CD14-positive monocyte (primary cell): ENCODE results near the gene FNIP1. TPM values are rescaled to one million over a fixed set of nuclear protein-coding genes. Genes with fewer than 3 reads are reported as not detected.

ENCODE experiments used
- DNase-seq, 3 donors: peaks; one replicate each; pipeline ENCODE4 v3.0.0-alpha.2; 2011 to 2022
- H2AFZ ChIP-seq: 2 replicates; pipeline ENCODE4 v1.6.0; 2012; ENCODE audit warnings: mild to moderate bottlenecking, low read depth, low read length, inconsistent platforms; ENCODE audit not compliant: insufficient read depth, poor library complexity, severe bottlenecking
- H3K27ac ChIP-seq, 2 donors: 1 replicate in 1 of 2; 2 replicates in 1 of 2; pipeline ENCODE4 v1.5.1; 2012 to 2013; ENCODE audit warnings: low read length in 2 of 2, control low read depth in 1 of 2, inconsistent platforms in 1 of 2, low read depth in 1 of 2, mild to moderate bottlenecking in 1 of 2
- H3K27me3 ChIP-seq, 2 donors: one replicate each; pipeline versions ENCODE4 v1.6.0 to v1.6.1; 2011 to 2013; ENCODE audit warnings: low read length in 2 of 2; ENCODE audit not compliant: control insufficient read depth in 2 of 2, insufficient read depth in 2 of 2
- H3K36me3 ChIP-seq, 2 donors: replicated peaks in 1 of 2; 1 replicate in 1 of 2; 2 replicates in 1 of 2; pipeline versions ENCODE4 v1.5.1 to v1.6.1; 2012 to 2013; ENCODE audit warnings: low read length in 2 of 2, control low read depth in 1 of 2, inconsistent platforms in 1 of 2, mild to moderate bottlenecking in 1 of 2; ENCODE audit not compliant: insufficient read depth in 2 of 2, control insufficient read depth in 1 of 2
- H3K4me1 ChIP-seq, 2 donors: 1 replicate in 1 of 2; 2 replicates in 1 of 2; pipeline versions ENCODE4 v1.5.1 to v1.6.1; 2012 to 2013; ENCODE audit warnings: low read length in 2 of 2, control low read depth in 1 of 2, inconsistent platforms in 1 of 2, mild to moderate bottlenecking in 1 of 2, moderate library complexity in 1 of 2; ENCODE audit not compliant: insufficient read depth in 2 of 2, control insufficient read depth in 1 of 2
- H3K4me2 ChIP-seq: replicated peaks from 2 replicates; pipeline ENCODE3; 2012; ENCODE audit warnings: low read length, moderate library complexity, mild to moderate bottlenecking; ENCODE audit not compliant: poor library complexity, severe bottlenecking; ENCODE audit errors: extremely low read depth
- H3K4me3 ChIP-seq, 3 experiments: fragments of 200-600 bp in 1 of 3; sonication (generic) in 1 of 3; replicated peaks in 1 of 3; 1 replicate in 2 of 3; 2 replicates in 1 of 3; pipeline ENCODE4 v1.5.1; 2011 to 2013; ENCODE audit warnings: low read length in 3 of 3, mild to moderate bottlenecking in 3 of 3, control low read depth in 2 of 3, low read depth in 2 of 3, inconsistent platforms in 1 of 3, moderate library complexity in 1 of 3
- H3K79me2 ChIP-seq: 2 replicates; pipeline ENCODE4 v1.6.0; 2012; ENCODE audit warnings: mild to moderate bottlenecking, control low read depth, inconsistent platforms, low read length, moderate library complexity; ENCODE audit not compliant: insufficient read depth
- H3K9ac ChIP-seq: 2 replicates; pipeline ENCODE4 v1.6.0; 2017; ENCODE audit warnings: low read length, mild to moderate bottlenecking; ENCODE audit not compliant: insufficient read depth, poor library complexity, severe bottlenecking
- H3K9me3 ChIP-seq, 2 donors: replicated peaks in 1 of 2; 1 replicate in 1 of 2; 2 replicates in 1 of 2; pipeline versions ENCODE4 v1.5.1 to v1.6.1; 2012 to 2013; ENCODE audit warnings: low read length in 2 of 2, control low read depth in 1 of 2; ENCODE audit not compliant: control insufficient read depth in 1 of 2, insufficient read depth in 1 of 2
- H4K20me1 ChIP-seq: 2 replicates; pipeline ENCODE4 v1.6.0; 2012; ENCODE audit warnings: mild to moderate bottlenecking, low read length, control low read depth, moderate library complexity; ENCODE audit not compliant: insufficient read depth
- H3K27ac Mint-ChIP-seq, 7 donors: one replicate each; pipeline ENCODE4 v1.8.0; 2020; ENCODE audit warnings: mild to moderate bottlenecking in 7 of 7, mixed read lengths in 7 of 7, moderate library complexity in 6 of 7, inconsistent platforms in 2 of 7
- H3K27me3 Mint-ChIP-seq, 3 donors: one replicate each; pipeline ENCODE4 v1.8.0; 2021 to 2022; ENCODE audit warnings: low read depth in 3 of 3, mild to moderate bottlenecking in 3 of 3, mixed read lengths in 3 of 3, moderate library complexity in 3 of 3, inconsistent platforms in 1 of 3
- H3K36me3 Mint-ChIP-seq, 2 donors: one replicate each; pipeline ENCODE4 v1.8.0; 2020; ENCODE audit warnings: mixed read lengths in 2 of 2, inconsistent platforms in 1 of 2, mild to moderate bottlenecking in 1 of 2
- H3K4me1 Mint-ChIP-seq: one replicate; pipeline ENCODE4 v1.8.0; 2020; ENCODE audit warnings: mild to moderate bottlenecking, mixed read lengths
- H3K4me3 Mint-ChIP-seq, 2 donors: one replicate each; pipeline ENCODE4 v1.8.0; 2020; ENCODE audit warnings: mild to moderate bottlenecking in 2 of 2, mixed read lengths in 2 of 2, moderate library complexity in 1 of 2
- H3K9me3 Mint-ChIP-seq, 7 donors: one replicate each; pipeline ENCODE4 v1.8.0; 2020 to 2022; ENCODE audit warnings: mixed read lengths in 7 of 7, mild to moderate bottlenecking in 6 of 7, moderate library complexity in 6 of 7, inconsistent platforms in 2 of 7
- CTCF ChIP-seq: fragments of 200-600 bp; IDR thresholded peaks from one replicate; pipeline ENCODE4 v1.8.0; 2022; ENCODE audit warnings: antibody characterized with exemption, mild to moderate bottlenecking
- WGBS: methylation state at CpG from one replicate; pipeline ENCODE4 v1.1.5; 2013; ENCODE audit warnings: missing lambda C conversion rate; ENCODE audit not compliant: insufficient coverage; 5-methylcytosine and 5-hydroxymethylcytosine counted together
- intact Hi-C, 2 donors: fragments of 100-400 bp; cut with micrococcal nuclease; formaldehyde crosslinking; loops; one replicate each; pipeline versions ENCODE4 v1.15.0 to v1.15.1; 2023
- polyA plus RNA-seq, 3 donors: library from polyadenylated mRNA; depleted of rRNA in 1 of 3; unstranded in 2 of 3; stranded (reverse) in 1 of 3; fragments of 300-500 nt in 2 of 3; fragments of >200 nt in 1 of 3; fragmentation: Illumina TruSeq in 2 of 3; gene quantifications; 1 replicate in 2 of 3; 2 replicates in 1 of 3; pipeline ENCODE4 v1.2.3, GENCODE V29; 2012 to 2021

FNIP1 gene
- polyA plus RNA-seq, 3 donors, result 13.6 to 17.3 (median 16.3) TPM

GRCh38 chr5:131773805-131774204 lies 23.0 kb downstream of the FNIP1 start:
- no peak for DNase-seq
- 100% methylated on average over 1 of the region's 2 CpGs for WGBS
- Histone ChIP-seq H3K9me3 (no peaks in the 10 kb centered on the region), H2AFZ (no peak overlapping the region), H3K9ac (no peak overlapping the region), H4K20me1 (peaks cover 91% of the 10 kb centered on the region), H3K4me2 (no peak overlapping the region), H3K4me3 (no peak overlapping the region), H3K27ac (no peak overlapping the region), H3K4me1 (peaks cover 0 to 9% of the 10 kb centered on the region in 2 donors), H3K79me2 (peaks cover 94% of the 10 kb centered on the region), H3K36me3 (no peaks in the 10 kb centered on the region), H3K27me3 (no peaks in the 10 kb centered on the region)
- Mint-ChIP-seq H3K4me3 (no peak overlapping the region), H3K27me3 (no peaks in the 10 kb centered on the region), H3K27ac (peak overlapping the region in 2 of 7 donors; percentile 50 to 77), H3K36me3 (peaks cover 5% of the 10 kb centered on the region in 2 donors), H3K4me1 (peaks cover 25% of the 10 kb centered on the region), H3K9me3 (no peaks in the 10 kb centered on the region)
- TF ChIP-seq CTCF, result no peak
- intact Hi-C loops, result no loop called here

GRCh38 chr5:131771692-131772091 lies 25.1 kb downstream of the FNIP1 start:
- no peaks in the 10 kb centered on the region for H3K9me3 Mint-ChIP-seq
- no peak overlapping the region for H3K9ac ChIP-seq
- peaks cover 0 to 1% (median 0%) of the 10 kb centered on the region in 3 donors for H3K27me3 Mint-ChIP-seq
- H3K36me3 Mint-ChIP-seq, result peaks cover 5 to 6% of the 10 kb centered on the region in 2 donors
- H3K27ac ChIP-seq, result no peak overlapping the region
- WGBS, result 83% methylated on average over 3 of the region's 4 CpGs
- TF ChIP-seq CTCF, result no peak
- H3K4me1 ChIP-seq, result peaks cover 0 to 9% of the 10 kb centered on the region in 2 donors
- no peak overlapping the region for H3K4me3 ChIP-seq
- H2AFZ ChIP-seq, result no peak overlapping the region
- H3K9me3 ChIP-seq, result no peaks in the 10 kb centered on the region
- no peak for DNase-seq
- peaks cover 98% of the 10 kb centered on the region for H4K20me1 ChIP-seq
- H3K4me3 Mint-ChIP-seq, result no peak overlapping the region
- peaks cover 99% of the 10 kb centered on the region for H3K79me2 ChIP-seq
- H3K4me1 Mint-ChIP-seq, result peaks cover 18% of the 10 kb centered on the region
- H3K36me3 ChIP-seq, result no peaks in the 10 kb centered on the region
- H3K27me3 ChIP-seq, result no peaks in the 10 kb centered on the region
- intact Hi-C loops, result no loop called here
- H3K4me2 ChIP-seq, result no peak overlapping the region
- no peak overlapping the region for H3K27ac Mint-ChIP-seq
